GM21423 (cell line): Measurements from ENCODE around the gene WDHD1.
"Not testable (repeated sequence)": the region's sequence is repeated elsewhere in the genome, so short reads cannot be mapped to it uniquely, and the experiment has no call there.

Experiments used
- ATAC-seq: cut with Tn5 transposase; IDR thresholded peaks from one replicate; pipeline ENCODE4 v1.9.1; 2021; ENCODE audit warnings: mild to moderate bottlenecking, moderate library complexity; ENCODE audit not compliant: unreplicated experiment

Gene WDHD1

DNA sequence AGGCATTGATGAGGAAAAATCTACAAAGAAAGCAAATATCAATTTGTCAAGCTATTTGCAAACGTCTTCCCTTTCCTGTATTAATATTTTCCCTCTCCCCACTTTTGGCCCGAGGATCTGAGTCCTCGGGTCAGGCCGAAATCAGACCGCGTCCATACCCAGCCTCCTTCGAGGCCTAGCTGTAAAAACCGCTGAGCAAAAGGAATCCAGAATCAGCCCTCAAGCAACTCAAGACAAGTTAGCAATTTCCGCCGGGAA, 24.2 kb upstream of the WDHD1 start:
- peak; percentile 25 for ATAC-seq

DNA sequence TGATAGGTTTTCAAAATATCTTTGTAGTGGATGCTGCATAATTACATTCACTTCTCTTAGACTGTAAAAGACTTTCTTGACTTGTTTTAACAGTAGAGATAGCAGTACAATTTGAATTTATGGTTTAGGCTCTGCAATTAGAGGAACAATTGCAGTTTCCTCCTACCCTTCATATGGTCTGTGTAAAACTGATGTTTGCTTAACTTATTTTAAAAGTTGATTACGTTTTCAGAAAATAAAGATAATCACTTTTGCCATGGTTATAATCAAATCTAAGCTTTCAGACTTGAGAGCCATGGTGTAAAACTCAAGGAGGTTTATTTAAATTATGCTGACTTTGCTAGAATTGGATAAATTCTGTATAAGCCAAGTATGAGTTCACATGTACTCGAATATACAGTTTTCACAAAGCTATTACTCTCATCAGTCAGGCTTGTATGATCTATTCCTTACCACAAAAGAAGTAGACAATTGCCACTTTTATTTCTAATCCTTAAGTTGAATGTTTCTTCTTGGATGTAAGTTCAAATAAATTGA, 22.1 kb upstream of the WDHD1 start:
- ATAC-seq = no peak

DNA sequence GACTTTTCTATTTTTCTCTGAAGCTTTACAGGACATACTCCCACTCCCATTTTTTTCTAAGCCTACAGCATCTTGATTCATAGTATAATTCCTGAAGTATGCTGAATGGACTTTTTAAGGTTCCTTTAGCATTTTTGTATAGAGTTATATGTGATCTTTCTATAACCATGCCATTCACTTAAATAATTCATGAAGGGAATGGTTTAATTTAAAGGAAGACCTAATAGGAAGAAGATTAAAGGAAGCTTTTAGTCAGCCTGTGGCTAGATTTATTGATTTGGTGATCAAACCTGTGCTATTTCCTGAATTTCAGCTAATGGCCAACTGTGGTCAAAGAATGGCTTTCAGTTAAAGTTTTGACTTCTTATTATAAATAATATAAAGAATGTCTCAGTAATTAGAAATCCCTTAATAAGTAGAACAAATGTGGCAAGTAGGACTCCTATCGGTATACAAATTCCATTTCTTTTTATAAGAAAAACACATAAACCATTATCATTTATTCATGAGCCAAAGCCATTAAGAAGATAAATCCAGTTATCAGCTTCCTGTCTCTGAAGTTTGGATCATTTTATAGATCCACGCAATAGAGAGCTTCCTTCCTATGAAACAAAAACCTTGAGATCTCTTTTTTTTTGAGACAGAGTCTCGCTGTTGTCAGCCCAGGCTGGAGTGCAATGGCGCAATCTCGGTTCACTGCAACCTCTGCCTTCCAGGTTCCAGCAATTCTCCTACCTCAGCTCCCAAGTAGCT, 20.6 kb upstream of the WDHD1 start:
- ATAC-seq = no peak

DNA sequence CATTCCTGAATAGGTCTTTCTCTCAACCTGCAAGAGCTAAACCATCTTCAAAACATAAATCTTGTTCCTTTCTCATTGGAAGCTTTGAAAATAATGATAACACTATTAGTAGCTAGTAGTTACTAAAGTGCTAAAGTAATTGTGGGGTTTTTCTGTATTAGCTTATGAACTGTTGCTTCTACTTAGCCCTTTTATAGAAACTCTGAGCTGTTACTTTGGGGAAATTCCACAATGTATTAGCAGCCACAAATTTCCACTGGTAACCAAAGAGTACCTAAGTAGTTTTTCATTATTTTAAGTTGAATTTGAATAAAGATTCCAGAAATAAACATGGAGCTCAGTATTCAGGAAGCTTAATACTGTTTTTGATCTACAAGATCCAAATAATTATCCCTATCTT, 18.2 kb upstream of the WDHD1 start:
- no peak for ATAC-seq

DNA sequence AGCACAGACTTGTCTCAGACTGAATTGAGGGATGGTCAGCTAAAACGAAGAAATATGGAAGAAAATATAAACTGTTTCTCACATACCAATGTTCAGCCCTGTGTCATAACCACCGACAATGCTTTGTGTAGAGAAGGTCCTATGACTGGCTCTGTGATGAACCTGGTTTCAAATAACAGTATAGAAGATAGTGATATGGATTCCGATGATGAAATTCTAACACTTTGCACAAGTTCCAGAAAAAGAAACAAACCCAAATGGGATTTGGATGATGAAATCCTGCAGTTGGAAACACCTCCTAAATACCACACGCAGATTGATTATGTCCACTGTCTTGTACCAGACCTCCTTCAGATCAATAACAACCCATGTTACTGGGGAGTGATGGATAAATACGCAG, 16.6 kb upstream of the WDHD1 start:
- no peak for ATAC-seq

DNA sequence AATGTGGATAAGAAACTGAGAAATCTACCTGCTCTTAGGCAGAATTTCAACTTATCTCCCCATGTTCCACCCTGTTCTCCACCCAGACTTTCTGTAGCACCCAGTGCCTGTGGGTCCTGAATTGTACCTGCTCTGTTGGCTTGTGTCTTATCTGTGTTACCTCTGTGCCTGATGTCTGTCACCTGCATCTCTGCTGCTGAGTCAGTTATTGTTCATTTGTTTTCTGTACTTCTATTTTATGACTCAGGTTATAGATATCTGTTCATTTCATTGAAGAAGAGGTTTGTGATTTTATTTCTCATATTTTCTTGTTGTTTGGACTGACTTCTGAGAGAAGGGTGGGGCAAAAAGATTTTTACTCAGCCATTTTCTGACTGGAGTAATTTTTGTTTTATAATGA, 11.8 kb upstream of the WDHD1 start:
- no peak for ATAC-seq

DNA sequence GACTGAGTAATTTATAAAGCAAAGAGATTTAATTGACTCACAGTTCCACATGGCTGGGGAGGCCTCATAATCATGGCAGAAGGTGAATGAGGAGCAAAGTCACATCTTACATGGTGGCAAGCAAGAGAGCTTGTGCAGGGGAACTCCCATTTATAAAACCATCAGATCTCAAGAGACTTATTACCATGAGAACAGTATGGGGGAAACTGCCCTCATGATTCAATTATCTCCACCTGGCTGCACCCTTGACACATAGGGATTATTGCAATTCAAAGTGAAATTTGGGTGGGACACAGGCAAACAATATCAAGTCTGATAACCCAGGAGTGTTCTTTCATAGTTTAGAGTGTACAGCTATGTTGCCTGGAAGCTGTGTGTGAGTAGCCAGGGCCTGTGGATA, 11.1 kb upstream of the WDHD1 start:
- ATAC-seq = not testable (repeated sequence)

DNA sequence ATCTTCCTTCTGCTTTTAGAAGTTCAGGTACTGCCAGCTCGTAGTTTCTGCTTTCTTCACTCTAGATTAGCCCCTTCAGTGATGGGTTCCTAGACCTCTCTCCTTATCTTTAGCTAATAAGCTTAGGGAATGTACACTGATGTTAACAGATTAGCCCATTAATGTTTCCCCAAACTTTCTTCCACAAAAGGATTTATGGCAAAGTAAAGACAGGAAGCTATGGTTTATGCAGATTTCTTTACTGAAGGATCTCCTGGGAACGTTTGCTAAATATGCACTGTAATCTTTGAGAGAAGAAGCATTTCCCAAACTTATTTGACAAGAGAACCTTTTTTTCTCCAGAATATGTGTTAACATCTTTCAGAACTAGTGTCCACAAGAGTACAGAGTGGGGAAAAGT, 4.3 kb upstream of the WDHD1 start:
- ATAC-seq = no peak

DNA sequence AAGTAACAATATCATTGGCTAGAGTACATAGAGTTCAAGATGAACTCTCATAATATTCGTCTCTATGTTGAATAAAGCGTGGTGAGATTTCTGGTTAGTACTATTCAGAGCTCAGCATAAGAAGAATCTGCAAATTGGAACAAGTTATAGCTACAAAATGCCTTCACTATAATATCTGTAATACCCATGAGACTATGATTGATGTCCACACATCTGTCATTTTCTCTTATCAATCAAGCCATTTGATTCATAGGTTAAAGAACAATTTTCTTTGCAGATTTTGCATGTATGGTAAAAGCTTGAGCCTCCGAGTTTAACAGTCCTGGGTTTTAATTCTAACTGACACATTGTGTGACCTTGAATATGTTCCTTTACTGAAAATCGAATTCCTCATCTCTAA, 1.6 kb upstream of the WDHD1 start:
- no peak for ATAC-seq

DNA sequence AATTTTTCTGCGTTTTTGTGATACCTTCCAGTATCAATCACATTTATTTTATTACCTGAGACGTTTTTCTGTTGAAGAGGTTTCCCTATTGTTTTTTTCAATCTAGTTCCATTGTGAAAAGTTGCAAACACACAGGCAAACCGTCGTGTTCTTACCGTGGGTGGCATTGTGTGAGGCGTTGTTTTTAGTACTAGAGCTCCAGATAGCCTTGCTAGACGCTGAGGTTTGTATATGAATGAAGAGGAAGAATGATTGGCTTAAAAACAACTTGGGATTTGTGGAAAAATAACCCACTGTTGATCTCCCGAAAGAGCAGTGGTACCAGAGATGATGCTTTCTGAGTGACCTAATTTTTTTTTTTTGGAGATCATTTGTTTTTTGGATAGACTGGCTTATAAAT, 1.2 kb upstream of the WDHD1 start:
- ATAC-seq = no peak

DNA sequence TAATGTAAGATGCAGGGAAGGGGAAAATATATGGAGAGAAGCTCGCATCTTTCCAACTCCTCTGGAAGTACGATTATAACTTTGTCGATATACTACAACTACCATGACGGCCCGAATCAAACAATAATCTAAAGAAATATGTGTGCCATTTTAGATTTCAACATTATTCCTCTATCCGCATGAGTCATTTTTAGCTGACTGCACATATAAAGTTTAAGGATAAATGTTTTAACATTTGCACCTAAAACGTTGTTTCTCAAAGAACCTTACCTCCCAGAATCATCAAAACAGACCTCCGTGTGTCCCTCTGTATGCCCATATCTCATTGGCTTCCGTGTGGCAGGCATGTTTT, 482 bp downstream of the WDHD1 start:
- ATAC-seq = no peak

DNA sequence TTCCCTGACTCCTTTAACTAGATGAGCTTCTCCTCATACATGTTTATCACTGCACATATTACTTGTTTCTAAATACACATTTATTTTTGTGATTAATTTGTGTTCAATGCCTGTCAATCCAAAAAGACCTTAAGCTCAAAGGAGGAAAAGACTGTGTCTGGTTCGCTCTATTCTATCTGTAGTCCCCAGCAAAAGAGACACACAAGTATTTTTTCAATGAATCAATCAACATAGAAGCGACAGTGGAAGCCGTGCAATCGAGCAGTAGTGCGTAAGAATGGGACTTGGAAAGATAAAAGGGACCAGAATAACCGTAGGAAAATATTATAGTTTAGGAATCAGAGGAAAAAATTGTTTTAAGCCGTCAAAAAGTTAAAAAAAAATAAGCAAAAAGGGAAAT, 951 bp downstream of the WDHD1 start:
- no peak for ATAC-seq

DNA sequence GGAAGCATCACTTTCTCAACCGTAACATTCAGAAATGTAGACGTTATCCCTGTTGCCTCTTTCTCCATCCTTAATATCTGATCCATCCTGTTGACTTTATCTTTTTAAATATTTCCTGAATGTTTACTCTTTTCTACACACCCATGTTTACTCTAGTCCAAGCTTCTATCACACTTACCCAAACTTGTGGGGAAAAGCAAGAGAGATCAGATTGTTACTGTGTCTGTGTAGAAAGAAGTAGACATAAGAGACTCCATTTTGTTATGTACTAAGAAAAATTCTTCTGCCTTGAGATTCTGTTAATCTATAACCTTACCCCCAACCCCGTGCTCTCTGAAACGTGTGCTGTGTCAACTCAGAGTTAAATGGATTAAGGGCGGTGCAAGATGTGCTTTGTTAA, 2.5 kb downstream of the WDHD1 start:
- ATAC-seq = not testable (repeated sequence)

DNA sequence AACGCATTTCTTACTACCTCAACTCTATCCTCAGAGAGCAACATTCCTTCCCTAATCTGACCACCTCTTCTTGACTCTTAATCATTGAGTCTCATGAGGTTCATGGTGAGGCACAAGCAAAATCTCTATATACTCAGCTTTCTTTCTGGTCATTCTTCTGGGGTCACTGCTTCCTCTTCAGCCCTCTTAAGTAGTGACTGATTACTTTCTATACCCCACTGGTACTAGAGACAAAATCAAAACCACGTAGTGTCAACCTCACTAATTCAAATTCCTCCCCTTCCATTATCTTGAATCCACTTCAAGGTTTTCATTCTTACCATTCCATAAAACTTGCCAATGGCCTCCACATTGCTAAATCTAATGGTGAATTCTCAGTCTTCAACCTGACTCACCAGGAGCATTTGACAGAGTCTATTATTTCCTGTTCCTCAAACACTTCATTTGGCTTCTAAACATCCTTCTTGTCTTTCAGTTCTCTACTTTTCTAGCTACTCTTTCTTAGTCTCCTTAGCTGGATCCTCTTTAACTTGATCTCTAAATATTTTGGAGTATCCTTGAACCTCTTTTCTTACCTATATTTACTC, 6.8 kb downstream of the WDHD1 start:
- ATAC-seq = no peak

DNA sequence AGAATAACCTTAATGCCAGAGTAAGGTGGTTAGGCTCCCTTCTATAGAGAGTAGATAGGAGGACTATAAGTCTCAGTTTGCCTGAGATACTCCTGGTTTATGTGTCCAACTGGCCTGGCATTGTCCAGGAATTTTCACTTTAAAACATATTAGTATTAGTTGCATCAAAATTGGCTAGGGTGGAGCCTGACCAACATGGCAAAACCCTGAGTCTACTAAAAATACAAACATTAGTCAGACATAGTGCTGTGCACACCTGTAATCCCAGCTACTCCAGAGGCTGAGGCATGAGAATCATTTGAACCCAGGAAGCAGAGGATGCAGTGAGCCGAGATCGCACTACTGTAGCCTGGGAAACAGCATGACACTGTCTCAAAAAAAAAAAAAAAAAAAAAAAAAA, 11.9 kb downstream of the WDHD1 start:
- ATAC-seq = no peak

DNA sequence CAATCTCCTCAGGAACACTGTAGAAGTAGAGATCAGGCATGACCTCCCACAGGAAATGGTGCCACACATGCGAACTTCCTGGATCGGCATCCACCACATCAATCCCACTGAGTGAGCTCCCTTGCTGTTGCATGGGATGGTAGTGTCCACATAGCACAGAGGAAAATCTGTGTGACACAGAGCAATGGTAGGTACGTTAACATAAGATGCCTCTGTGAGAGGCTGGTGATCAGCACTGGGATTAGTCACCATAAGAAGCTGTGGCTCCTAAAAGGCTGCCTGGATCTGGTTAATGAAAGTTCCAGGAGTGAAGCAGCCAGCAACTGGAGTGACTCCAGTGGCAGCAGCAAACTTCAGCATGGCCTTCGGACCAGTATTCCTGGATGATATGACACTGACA, 21.8 kb downstream of the WDHD1 start:
- no peak for ATAC-seq

DNA sequence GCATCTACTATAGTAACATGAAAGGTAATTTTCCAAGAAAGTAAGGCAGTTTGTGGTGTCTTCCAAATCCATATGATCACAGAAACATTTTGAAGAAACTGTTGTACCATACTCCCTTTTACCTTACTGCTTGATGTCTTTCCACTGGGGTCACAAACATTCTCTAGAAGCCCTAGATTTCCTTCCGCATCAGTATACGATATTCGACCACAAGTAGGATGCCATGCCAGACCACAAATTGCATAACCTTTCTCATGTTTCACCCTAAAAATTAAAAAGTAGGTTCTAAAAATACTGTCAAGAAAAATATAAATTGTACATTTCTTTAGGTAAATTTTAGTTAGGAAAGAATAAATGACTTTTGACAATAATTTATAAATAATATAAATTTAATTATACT, 26.5 kb downstream of the WDHD1 start:
- no peak for ATAC-seq

DNA sequence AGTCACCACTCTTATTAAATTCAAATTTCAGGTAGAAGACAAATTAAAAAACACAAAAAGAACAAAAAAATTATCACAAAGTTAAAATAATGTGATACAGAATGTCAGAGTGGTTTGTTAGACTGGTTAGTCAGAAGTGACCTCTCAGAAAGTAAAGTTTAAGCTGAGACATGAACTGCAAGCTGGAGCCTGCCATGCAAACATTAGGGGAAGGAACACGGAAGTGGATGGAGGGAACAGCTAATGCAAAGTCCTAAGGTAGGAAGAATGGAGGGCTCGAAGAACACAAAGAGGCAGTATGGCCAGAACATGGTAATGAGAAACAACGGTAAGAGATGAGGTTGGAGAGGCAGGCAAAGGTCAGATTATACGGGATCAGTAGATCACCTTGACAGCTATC, 41.7 kb downstream of the WDHD1 start:
- no peak for ATAC-seq

DNA sequence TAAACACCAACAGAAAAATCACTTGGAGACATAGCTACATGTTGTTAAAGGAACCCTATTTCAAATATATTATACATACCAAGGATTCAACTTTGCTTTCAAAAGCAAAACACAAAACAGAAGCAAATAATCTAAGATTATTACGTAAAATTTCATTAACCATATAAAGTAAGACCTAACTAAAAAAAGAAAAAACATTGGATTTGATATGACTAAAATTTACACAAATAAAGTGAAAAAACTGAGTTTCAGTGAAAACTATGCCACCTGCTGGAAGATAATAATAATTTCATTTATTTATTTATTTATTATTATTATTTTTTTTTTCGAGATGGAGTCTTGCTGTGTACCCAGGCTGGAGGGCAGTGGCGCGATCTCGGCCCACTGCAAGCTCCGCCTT, 45.2 kb downstream of the WDHD1 start:
- ATAC-seq = no peak

DNA sequence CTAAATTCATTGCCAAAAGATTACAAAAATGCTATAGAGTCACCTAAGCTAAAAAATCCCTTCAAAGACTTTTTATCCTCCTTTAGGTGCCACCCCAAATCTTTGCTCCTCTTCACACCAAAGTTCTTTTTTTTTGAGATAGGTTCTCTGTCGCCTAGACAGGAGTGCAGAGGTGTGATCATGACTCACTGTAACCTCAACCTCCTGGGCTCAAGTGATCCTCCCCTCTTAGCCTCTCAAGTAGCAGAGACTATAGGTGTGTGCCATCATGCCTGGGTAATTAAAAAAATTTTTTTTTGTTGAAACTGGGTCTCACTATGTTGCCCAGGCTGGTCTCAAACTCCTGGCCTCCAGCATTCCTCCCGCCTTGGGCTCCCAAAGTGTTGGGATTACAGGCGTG, 47.9 kb downstream of the WDHD1 start:
- ATAC-seq = no peak

DNA sequence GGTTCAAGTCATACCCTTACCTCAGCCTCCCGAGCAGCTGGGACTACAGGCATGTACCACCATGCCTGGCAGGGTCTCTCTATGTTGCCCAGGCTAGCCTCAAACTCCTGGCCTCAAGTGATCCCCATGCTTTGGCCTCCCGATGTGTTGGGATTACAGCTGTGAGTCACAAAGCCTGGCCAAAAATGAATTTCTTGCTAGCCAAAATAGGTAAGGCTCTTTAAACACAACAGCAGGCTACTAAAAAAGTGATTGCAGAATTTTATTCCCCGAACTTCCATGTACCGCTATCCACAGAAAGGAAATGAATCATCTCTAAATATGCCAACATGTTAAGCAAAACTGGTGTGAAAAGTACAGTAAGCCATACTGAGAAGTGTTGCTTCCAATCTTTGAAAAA, 50.6 kb downstream of the WDHD1 start:
- ATAC-seq = no peak

DNA sequence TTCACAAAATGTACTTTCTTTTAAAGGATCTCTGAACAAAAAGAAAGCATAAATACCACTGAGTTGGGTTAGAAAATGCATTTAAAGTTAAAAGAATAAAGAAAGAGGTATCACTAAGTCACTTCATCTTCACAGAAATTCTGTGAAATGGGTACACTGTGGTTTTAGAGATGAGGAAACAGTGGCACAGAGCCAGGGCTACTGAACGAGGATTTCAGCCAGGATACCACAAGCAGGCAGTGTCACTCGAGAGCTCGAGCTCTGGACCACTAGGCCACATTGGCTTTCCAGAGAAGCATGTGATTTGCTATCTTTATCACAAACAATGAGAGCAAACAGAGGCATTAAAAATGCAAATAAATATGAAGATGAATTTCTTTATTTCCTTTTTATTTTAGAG, 51.0 kb downstream of the WDHD1 start:
- ATAC-seq = no peak

DNA sequence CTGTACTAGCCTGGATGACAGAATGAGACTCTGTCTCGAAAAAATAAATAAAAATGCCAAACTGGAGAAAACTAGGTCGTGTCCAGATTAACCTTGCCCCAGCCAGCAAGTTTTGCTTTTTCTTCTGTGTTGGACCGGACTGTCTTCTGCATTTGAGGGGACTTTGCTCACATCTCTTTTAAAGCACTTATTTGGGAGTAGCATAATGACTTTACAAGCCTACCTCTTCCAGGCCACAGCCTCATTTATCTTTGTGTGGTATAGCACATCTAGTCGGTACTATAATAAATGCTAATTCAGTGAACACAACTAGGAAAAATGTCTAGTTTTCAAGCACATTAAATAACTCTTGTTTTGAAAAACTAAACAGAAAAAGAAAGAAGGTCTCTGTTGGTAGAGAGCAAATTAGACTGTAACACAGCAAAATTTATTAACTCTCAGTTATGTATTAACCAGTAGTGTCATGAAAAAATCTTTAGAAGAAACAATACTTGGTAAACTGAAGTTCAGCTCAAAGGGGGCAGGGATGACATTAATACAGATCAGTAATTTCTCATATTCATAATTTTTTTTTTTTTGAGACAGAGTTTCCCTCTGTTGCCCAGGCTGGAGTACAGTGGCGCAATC, 52.0 kb downstream of the WDHD1 start:
- no peak for ATAC-seq
